SK-N-SH treated with all-trans-retinoic acid at 6 μM for 48 hours (cell line): ENCODE data around the gene IL3RA.

Experiments used
- ARNTL ChIP-seq: fragments of 450-650 bp; formaldehyde crosslinking; IDR thresholded peaks from 2 replicates; pipeline ENCODE4 v1.5.0; 2020; ENCODE audit warnings: low read depth, mild to moderate bottlenecking, moderate library complexity, borderline replicate concordance
- TCF4 ChIP-seq: fragments of 250-450 bp; sonication (Bioruptor Pico); IDR thresholded peaks from 2 replicates; pipeline ENCODE4 v1.8.0; 2021; ENCODE audit warnings: mild to moderate bottlenecking, moderate library complexity, borderline replicate concordance
- ZFP3 ChIP-seq: fragments of 250-450 bp; sonication (Bioruptor Pico); IDR thresholded peaks from 2 replicates; pipeline ENCODE4 v1.5.0; 2020; ENCODE audit warnings: mild to moderate bottlenecking, moderate library complexity
- ZFP30 ChIP-seq: fragments of 450-650 bp; formaldehyde crosslinking; IDR thresholded peaks from 2 replicates; pipeline ENCODE4 v1.5.0; 2022; ENCODE audit warnings: mild to moderate bottlenecking, moderate library complexity
- TF ChIP-seq, protein P1 (sequence below): fragments of 250-450 bp; sonication (Bioruptor Pico); IDR thresholded peaks from 2 replicates; pipeline ENCODE4 v1.5.0; 2020; ENCODE audit warnings: mild to moderate bottlenecking, moderate library complexity

DNA sequence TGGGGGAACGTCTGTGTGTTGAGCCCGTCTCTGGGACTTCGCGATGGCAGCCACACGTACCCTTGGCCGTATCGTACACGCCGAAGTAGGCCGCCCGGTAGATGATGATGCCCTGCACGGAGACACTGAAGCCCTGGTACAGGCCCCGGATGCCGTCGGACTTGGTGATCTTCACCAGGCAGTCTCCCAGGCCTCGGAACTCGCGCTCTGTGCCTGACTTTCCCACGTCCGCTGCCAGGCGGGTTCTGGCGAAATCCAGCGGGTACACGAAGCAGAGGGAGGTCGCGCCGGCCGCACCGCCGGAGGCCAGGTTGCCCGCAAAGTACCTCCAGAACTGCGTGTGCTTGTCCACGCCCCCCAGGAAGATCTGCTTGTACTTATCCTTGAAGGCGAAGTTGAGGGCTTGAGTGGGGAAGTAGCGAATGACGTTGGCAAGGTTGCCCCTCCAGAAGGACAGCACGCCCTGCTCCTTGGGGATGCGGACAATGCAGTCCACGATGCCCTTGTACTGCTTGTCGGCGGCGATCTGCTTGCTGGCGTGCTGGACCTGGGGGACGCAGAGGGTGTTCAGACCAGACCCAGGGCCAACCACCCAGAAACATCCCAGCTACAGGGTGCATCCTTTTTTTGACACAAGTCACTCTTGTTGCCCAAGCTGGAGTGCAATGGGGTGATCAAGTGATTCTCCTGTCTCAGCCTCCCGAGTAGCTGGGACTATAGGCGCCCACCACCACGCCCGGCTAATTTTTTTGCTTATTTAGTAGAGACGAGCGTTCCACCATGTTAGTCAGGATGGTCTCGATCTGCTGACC is 52.8 kb downstream of the IL3RA start:
- no peak for TF ChIP-seq ZFP30 (CRISPR knock-in tag)
- TF ChIP-seq ZFP3, result no peak
- no peak for TF ChIP-seq ARNTL (CRISPR knock-in tag)
- TF ChIP-seq, protein P1, sequence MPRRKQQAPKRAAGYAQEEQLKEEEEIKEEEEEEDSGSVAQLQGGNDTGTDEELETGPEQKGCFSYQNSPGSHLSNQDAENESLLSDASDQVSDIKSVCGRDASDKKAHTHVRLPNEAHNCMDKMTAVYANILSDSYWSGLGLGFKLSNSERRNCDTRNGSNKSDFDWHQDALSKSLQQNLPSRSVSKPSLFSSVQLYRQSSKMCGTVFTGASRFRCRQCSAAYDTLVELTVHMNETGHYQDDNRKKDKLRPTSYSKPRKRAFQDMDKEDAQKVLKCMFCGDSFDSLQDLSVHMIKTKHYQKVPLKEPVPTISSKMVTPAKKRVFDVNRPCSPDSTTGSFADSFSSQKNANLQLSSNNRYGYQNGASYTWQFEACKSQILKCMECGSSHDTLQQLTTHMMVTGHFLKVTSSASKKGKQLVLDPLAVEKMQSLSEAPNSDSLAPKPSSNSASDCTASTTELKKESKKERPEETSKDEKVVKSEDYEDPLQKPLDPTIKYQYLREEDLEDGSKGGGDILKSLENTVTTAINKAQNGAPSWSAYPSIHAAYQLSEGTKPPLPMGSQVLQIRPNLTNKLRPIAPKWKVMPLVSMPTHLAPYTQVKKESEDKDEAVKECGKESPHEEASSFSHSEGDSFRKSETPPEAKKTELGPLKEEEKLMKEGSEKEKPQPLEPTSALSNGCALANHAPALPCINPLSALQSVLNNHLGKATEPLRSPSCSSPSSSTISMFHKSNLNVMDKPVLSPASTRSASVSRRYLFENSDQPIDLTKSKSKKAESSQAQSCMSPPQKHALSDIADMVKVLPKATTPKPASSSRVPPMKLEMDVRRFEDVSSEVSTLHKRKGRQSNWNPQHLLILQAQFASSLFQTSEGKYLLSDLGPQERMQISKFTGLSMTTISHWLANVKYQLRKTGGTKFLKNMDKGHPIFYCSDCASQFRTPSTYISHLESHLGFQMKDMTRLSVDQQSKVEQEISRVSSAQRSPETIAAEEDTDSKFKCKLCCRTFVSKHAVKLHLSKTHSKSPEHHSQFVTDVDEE (CRISPR knock-in tag), result no peak
- TF ChIP-seq TCF4 (CRISPR knock-in tag), result no peak
